Pericardium fibroblast (primary cell): ENCODE measurements around the gene TRO. TPM values are rescaled to one million over a fixed set of nuclear protein-coding genes. Genes with fewer than 3 reads are reported as not detected.

Experiments used
- total RNA-seq: library from RNA; depleted of rRNA; stranded (reverse); fragments of >200 nt; gene quantifications from 2 replicates; pipeline ENCODE4 v1.2.3, GENCODE V29; 2015

Gene TRO, protein sequence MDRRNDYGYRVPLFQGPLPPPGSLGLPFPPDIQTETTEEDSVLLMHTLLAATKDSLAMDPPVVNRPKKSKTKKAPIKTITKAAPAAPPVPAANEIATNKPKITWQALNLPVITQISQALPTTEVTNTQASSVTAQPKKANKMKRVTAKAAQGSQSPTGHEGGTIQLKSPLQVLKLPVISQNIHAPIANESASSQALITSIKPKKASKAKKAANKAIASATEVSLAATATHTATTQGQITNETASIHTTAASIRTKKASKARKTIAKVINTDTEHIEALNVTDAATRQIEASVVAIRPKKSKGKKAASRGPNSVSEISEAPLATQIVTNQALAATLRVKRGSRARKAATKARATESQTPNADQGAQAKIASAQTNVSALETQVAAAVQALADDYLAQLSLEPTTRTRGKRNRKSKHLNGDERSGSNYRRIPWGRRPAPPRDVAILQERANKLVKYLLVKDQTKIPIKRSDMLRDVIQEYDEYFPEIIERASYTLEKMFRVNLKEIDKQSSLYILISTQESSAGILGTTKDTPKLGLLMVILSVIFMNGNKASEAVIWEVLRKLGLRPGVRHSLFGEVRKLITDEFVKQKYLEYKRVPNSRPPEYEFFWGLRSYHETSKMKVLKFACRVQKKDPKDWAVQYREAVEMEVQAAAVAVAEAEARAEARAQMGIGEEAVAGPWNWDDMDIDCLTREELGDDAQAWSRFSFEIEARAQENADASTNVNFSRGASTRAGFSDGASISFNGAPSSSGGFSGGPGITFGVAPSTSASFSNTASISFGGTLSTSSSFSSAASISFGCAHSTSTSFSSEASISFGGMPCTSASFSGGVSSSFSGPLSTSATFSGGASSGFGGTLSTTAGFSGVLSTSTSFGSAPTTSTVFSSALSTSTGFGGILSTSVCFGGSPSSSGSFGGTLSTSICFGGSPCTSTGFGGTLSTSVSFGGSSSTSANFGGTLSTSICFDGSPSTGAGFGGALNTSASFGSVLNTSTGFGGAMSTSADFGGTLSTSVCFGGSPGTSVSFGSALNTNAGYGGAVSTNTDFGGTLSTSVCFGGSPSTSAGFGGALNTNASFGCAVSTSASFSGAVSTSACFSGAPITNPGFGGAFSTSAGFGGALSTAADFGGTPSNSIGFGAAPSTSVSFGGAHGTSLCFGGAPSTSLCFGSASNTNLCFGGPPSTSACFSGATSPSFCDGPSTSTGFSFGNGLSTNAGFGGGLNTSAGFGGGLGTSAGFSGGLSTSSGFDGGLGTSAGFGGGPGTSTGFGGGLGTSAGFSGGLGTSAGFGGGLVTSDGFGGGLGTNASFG (N-terminal part only)
- total RNA-seq, result 15.2 and 24.0 TPM in 2 replicates

DNA sequence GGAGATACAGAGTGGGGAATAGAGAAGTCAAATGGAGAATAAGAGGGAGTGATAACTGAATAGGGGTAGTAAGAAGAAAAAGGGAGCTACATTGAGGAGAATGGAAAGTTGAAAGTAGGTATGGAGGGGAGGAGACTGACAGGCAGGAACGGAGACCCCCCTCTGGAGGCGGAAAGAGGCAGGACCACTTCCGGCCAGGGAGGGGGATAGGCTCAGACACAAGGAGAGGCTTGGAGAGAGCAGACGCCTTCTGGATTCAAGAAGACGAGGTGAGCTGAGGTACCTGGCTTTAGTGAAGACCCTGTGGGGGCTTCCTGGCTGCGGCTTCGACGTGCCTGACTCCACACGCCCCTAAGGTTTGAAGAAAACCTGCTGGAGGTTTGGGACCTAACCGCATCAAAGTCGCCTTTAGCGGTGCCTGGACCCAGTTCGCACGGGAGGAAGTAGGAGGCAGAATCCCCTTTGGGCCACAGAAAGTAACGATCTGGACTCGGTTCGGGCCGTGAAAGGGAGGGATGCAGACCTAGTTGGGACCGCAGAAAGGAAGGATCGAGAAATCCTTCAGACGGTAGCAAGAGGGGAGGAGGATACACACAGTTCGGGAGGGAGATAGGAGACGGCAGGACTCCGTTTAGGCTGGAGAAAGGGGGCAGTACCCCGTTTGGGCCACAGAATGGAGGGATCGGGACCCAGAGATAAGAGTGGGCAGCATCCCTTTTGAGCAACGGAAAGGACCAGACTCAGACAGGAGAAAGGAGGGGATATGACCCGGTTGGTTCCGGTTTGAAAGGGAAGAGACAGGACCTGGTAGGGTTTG lies at the start of gene TRO:
Gene TRO, plus strand, starts transcription at position 215 of the 817 bp plus-strand sequence. CDS start 1,423 bp downstream, outside the sequence.

Other genes starting within 250 kb of the TRO start
- gene ITIH6, start 122.6 kb upstream of the TRO start, total RNA-seq, result not detected in 2 replicates
- gene MAGED2, start 113.1 kb upstream of the TRO start, total RNA-seq, result 377 and 514 TPM in 2 replicates
- 0.23 and 0.43 TPM in 2 replicates for gene PFKFB1, start 73.4 kb downstream of the TRO start, total RNA-seq
- 9.8 and 11.9 TPM in 2 replicates for gene APEX2, start 79.5 kb downstream of the TRO start, total RNA-seq
- gene ALAS2, start 110.2 kb downstream of the TRO start, total RNA-seq, result not detected in 2 replicates
- not detected in 2 replicates for gene PAGE2B, start 154.2 kb downstream of the TRO start, total RNA-seq
- gene PAGE2, start 168.2 kb downstream of the TRO start, total RNA-seq, result not detected in 2 replicates